Measurements from ENCODE around the gene TBC1D22A.

The TBC1D22A gene

GRCh38 chr22:47029244-47030074 is 267.0 kb downstream of the TBC1D22A start:
- TF ChIP-seq, protein P1, sequence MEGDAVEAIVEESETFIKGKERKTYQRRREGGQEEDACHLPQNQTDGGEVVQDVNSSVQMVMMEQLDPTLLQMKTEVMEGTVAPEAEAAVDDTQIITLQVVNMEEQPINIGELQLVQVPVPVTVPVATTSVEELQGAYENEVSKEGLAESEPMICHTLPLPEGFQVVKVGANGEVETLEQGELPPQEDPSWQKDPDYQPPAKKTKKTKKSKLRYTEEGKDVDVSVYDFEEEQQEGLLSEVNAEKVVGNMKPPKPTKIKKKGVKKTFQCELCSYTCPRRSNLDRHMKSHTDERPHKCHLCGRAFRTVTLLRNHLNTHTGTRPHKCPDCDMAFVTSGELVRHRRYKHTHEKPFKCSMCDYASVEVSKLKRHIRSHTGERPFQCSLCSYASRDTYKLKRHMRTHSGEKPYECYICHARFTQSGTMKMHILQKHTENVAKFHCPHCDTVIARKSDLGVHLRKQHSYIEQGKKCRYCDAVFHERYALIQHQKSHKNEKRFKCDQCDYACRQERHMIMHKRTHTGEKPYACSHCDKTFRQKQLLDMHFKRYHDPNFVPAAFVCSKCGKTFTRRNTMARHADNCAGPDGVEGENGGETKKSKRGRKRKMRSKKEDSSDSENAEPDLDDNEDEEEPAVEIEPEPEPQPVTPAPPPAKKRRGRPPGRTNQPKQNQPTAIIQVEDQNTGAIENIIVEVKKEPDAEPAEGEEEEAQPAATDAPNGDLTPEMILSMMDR (IDR thresholded peaks at IDR 0.05): no peak
- H3K36me3 ChIP-seq: no peaks in the 10 kb centered on the region
- H3K9me3 ChIP-seq: no peaks in the 10 kb centered on the region
- H3K27me3 ChIP-seq: no peaks in the 10 kb centered on the region
- peaks cover 0 to 6% (median 0%) of the 10 kb centered on the region in 4 donors for H3K4me1 ChIP-seq
- H3K27ac ChIP-seq: no peak overlapping the region
- H3K4me3 ChIP-seq: no peak overlapping the region
- intact Hi-C loops (cut with DNase I; ENCODE audit: low total_unique reads): no loop called here
- peak in 1 of 2 donors; percentile 52 for DNase-seq

- Histone ChIP-seq H3K9me3 (no peaks in the 10 kb centered on the region), H3K36me3 (peaks cover 0 to 5% (median 0%) of the 10 kb centered on the region in 3 donors), H3K4me3 (no peak overlapping the region), H3K27ac (no peak overlapping the region), H3K4me1 (peaks cover 0 to 6% (median 0%) of the 10 kb centered on the region in 4 donors), H3K27me3 (no peaks in the 10 kb centered on the region)
- DNase-seq: no peak
- TF ChIP-seq, protein P1 (IDR thresholded peaks at IDR 0.05): no peak
- intact Hi-C loops (cut with DNase I; ENCODE audit: low total_unique reads): no loop called here
Measured at GRCh38 chr22:47030143-47030661, 267.8 kb downstream of the TBC1D22A start.

GRCh38 chr22:47030881-47031627 is 268.6 kb downstream of the TBC1D22A start:
- TF ChIP-seq, protein P1 (IDR thresholded peaks at IDR 0.05): no peak
- no peak overlapping the region for H3K4me3 ChIP-seq
- peak; percentile 29 to 64 for DNase-seq
- H3K27me3 ChIP-seq: no peaks in the 10 kb centered on the region
- H3K9me3 ChIP-seq: no peaks in the 10 kb centered on the region
- H3K4me1 ChIP-seq: peaks cover 0 to 6% (median 0%) of the 10 kb centered on the region in 4 donors
- intact Hi-C loops (cut with DNase I; ENCODE audit: low total_unique reads): no loop called here
- peaks cover 0 to 6% (median 0%) of the 10 kb centered on the region in 3 donors for H3K36me3 ChIP-seq
- no peak overlapping the region for H3K27ac ChIP-seq

GRCh38 chr22:47031628-47031915 is 269.1 kb downstream of the TBC1D22A start:
- H3K27ac ChIP-seq: no peak overlapping the region
- peaks cover 0 to 6% (median 0%) of the 10 kb centered on the region in 4 donors for H3K4me1 ChIP-seq

More at GRCh38 chr22:47031628-47031915, 269.1 kb downstream of the TBC1D22A start:
- TF ChIP-seq, protein P1 (IDR thresholded peaks at IDR 0.05): no peak
- intact Hi-C loops (cut with DNase I; ENCODE audit: low total_unique reads): no loop called here
- peak in 1 of 2 donors; percentile 50 for DNase-seq
- peaks cover 0 to 6% (median 0%) of the 10 kb centered on the region in 3 donors for H3K36me3 ChIP-seq
- H3K9me3 ChIP-seq: no peaks in the 10 kb centered on the region
- H3K4me3 ChIP-seq: no peak overlapping the region
- no peaks in the 10 kb centered on the region for H3K27me3 ChIP-seq
